Activated naive CD4-positive, alpha-beta T cell treated with anti-CD3 and anti-CD28 coated beads, Interleukin-2, amount 10 ng/mL, durations not matched to agents 7 days and 5 days (primary cell): ENCODE data around the gene NOL6.

ENCODE experiments used
- CTCF ChIA-PET: fragments of 350-600 bp; sonication (Branson Sonifier 250); formaldehyde crosslinking; loops from one replicate; lab custom pipeline; 2021; ENCODE audit warnings: antibody characterized with exemption; lab: Charles Lee
- DNase-seq: peaks from one replicate; pipeline ENCODE4 v3.0.0-alpha.2; 2020
- H3K27ac Mint-ChIP-seq: one replicate; pipeline ENCODE4 v1.8.0; 2021; ENCODE audit warnings: mild to moderate bottlenecking, moderate library complexity, mixed read lengths
- H3K27me3 Mint-ChIP-seq: one replicate; pipeline ENCODE4 v1.8.0; 2021; ENCODE audit warnings: mild to moderate bottlenecking, mixed read lengths
- H3K36me3 Mint-ChIP-seq: one replicate; pipeline ENCODE4 v1.8.0; 2021; ENCODE audit warnings: mixed read lengths
- H3K4me1 Mint-ChIP-seq: one replicate; pipeline ENCODE4 v1.8.0; 2021; ENCODE audit warnings: mixed read lengths
- H3K4me3 Mint-ChIP-seq: one replicate; pipeline ENCODE4 v1.8.0; 2021; ENCODE audit warnings: mild to moderate bottlenecking, moderate library complexity, mixed read lengths
- H3K9me3 Mint-ChIP-seq: one replicate; pipeline ENCODE4 v1.8.0; 2021; ENCODE audit warnings: mixed read lengths

The NOL6 gene

GRCh38 chr9:33442125-33442524, 31.6 kb downstream of the NOL6 start:
- CTCF ChIA-PET = interaction anchor here (0.6 to 1.3 kb wide), 2 partner anchors 11 to 25 kb away, joined by 3 read pairs; no protein-coding TSS in a partner anchor
- Mint-ChIP-seq H3K4me1 (peaks cover 87% of the 10 kb centered on the region), H3K27ac (peak overlapping the region; percentile 67), H3K36me3 (peaks cover 77% of the 10 kb centered on the region), H3K27me3 (no peaks in the 10 kb centered on the region), H3K9me3 (no peaks in the 10 kb centered on the region), H3K4me3 (no peak overlapping the region)
- DNase-seq = no peak

GRCh38 chr9:33440609-33441008, 33.1 kb downstream of the NOL6 start:
- Mint-ChIP-seq H3K27ac (peak overlapping the region; percentile 73), H3K9me3 (no peaks in the 10 kb centered on the region), H3K4me3 (no peak overlapping the region), H3K27me3 (no peaks in the 10 kb centered on the region), H3K36me3 (peaks cover 64% of the 10 kb centered on the region), H3K4me1 (peaks cover 94% of the 10 kb centered on the region)
- CTCF ChIA-PET = interaction anchor here (0.6 to 1.2 kb wide), 3 partner anchors 12 to 546 kb away, joined by 3 to 6 read pairs (median 4); no protein-coding TSS in a partner anchor
- DNase-seq = no peak

- no peak for DNase-seq
- H3K36me3 Mint-ChIP-seq = peaks cover 60% of the 10 kb centered on the region
- no peak overlapping the region for H3K27ac Mint-ChIP-seq
- no peaks in the 10 kb centered on the region for H3K9me3 Mint-ChIP-seq
- H3K4me1 Mint-ChIP-seq = peaks cover 94% of the 10 kb centered on the region
- H3K27me3 Mint-ChIP-seq = no peaks in the 10 kb centered on the region
- CTCF ChIA-PET = interaction anchor here (0.6 to 1.4 kb wide), 4 partner anchors 9 to 546 kb away, joined by 3 to 6 read pairs (median 4); no protein-coding TSS in a partner anchor
- no peak overlapping the region for H3K4me3 Mint-ChIP-seq
Observed at GRCh38 chr9:33440204-33440603, 33.5 kb downstream of the NOL6 start.

- H3K9me3 Mint-ChIP-seq = no peaks in the 10 kb centered on the region
- H3K27ac Mint-ChIP-seq = peak overlapping the region; percentile 24
- CTCF ChIA-PET = interaction anchor here (0.6 to 1.4 kb wide), 3 partner anchors 9 to 547 kb away, joined by 3 to 6 read pairs (median 4); no protein-coding TSS in a partner anchor
- no peak overlapping the region for H3K4me3 Mint-ChIP-seq
- H3K36me3 Mint-ChIP-seq = peaks cover 55% of the 10 kb centered on the region
- peaks cover 94% of the 10 kb centered on the region for H3K4me1 Mint-ChIP-seq
- H3K27me3 Mint-ChIP-seq = no peaks in the 10 kb centered on the region
- no peak for DNase-seq
Observed at GRCh38 chr9:33439731-33440130, 34.0 kb downstream of the NOL6 start.

- CTCF ChIA-PET = interaction anchor here (0.9 to 1.4 kb wide), 3 partner anchors 10 to 13 kb away, joined by 3 to 6 read pairs (median 3); no protein-coding TSS in a partner anchor
- Mint-ChIP-seq H3K9me3 (no peaks in the 10 kb centered on the region), H3K4me1 (peaks cover 90% of the 10 kb centered on the region), H3K27me3 (no peaks in the 10 kb centered on the region), H3K36me3 (peaks cover 50% of the 10 kb centered on the region), H3K4me3 (no peak overlapping the region), H3K27ac (peak overlapping the region; percentile 54)
- no peak for DNase-seq
Observed at GRCh38 chr9:33438926-33439680, 34.6 kb downstream of the NOL6 start.

- Mint-ChIP-seq H3K27me3 (no peaks in the 10 kb centered on the region), H3K4me3 (no peak overlapping the region), H3K36me3 (peaks cover 39% of the 10 kb centered on the region), H3K4me1 (peaks cover 80% of the 10 kb centered on the region), H3K9me3 (no peaks in the 10 kb centered on the region), H3K27ac (peak overlapping the region; percentile 75)
- CTCF ChIA-PET = interaction anchor here (0.9 to 2.3 kb wide), 4 partner anchors 9 to 22 kb away, joined by 3 to 10 read pairs (median 8); partner anchors contain the start of gene AQP3
- no peak for DNase-seq
Observed at GRCh38 chr9:33437898-33438297, 35.8 kb downstream of the NOL6 start.

- DNase-seq = no peak
- Mint-ChIP-seq H3K9me3 (no peaks in the 10 kb centered on the region), H3K27ac (peak overlapping the region; percentile 83), H3K27me3 (no peaks in the 10 kb centered on the region), H3K36me3 (peaks cover 33% of the 10 kb centered on the region), H3K4me1 (peaks cover 73% of the 10 kb centered on the region), H3K4me3 (peak overlapping the region; percentile 27)
- CTCF ChIA-PET = interaction anchor here (0.8 to 2.3 kb wide), 7 partner anchors 10 to 63 kb away, joined by 3 to 10 read pairs (median 5); partner anchors contain the start of gene AQP3
Observed at GRCh38 chr9:33437205-33437604, 36.5 kb downstream of the NOL6 start.

- CTCF ChIA-PET = interaction anchor here (1.0 to 2.3 kb wide), 4 partner anchors 11 to 62 kb away, joined by 4 to 7 read pairs (median 4); partner anchors contain the start of gene AQP3
- Mint-ChIP-seq H3K27me3 (no peaks in the 10 kb centered on the region), H3K4me1 (peaks cover 68% of the 10 kb centered on the region), H3K27ac (peak overlapping the region; percentile 83), H3K9me3 (no peaks in the 10 kb centered on the region), H3K36me3 (peaks cover 26% of the 10 kb centered on the region), H3K4me3 (no peak overlapping the region)
- no peak for DNase-seq
Observed at GRCh38 chr9:33436445-33436844, 37.3 kb downstream of the NOL6 start.

GRCh38 chr9:33435821-33436277, 37.9 kb downstream of the NOL6 start:
- Mint-ChIP-seq H3K4me3 (no peak overlapping the region), H3K4me1 (peaks cover 63% of the 10 kb centered on the region), H3K36me3 (peaks cover 21% of the 10 kb centered on the region), H3K9me3 (no peaks in the 10 kb centered on the region), H3K27me3 (no peaks in the 10 kb centered on the region), H3K27ac (no peak overlapping the region)
- no peak for DNase-seq
- CTCF ChIA-PET = no interaction called here

GRCh38 chr9:33434317-33435105, 39.2 kb downstream of the NOL6 start:
- H3K4me3 Mint-ChIP-seq = no peak overlapping the region
- no peak for DNase-seq
- CTCF ChIA-PET = interaction anchor here (1.1 to 1.3 kb wide), 2 partner anchors 18 to 19 kb away, joined by 3 to 4 read pairs; no protein-coding TSS in a partner anchor
- peaks cover 50% of the 10 kb centered on the region for H3K4me1 Mint-ChIP-seq
- no peaks in the 10 kb centered on the region for H3K27me3 Mint-ChIP-seq
- H3K9me3 Mint-ChIP-seq = no peaks in the 10 kb centered on the region
- H3K36me3 Mint-ChIP-seq = peaks cover 9% of the 10 kb centered on the region
- H3K27ac Mint-ChIP-seq = no peak overlapping the region

GRCh38 chr9:33433871-33434270, 39.9 kb downstream of the NOL6 start:
- no peak for DNase-seq
- Mint-ChIP-seq H3K4me3 (no peak overlapping the region), H3K27ac (no peak overlapping the region), H3K27me3 (no peaks in the 10 kb centered on the region), H3K4me1 (peaks cover 44% of the 10 kb centered on the region), H3K9me3 (no peaks in the 10 kb centered on the region), H3K36me3 (peaks cover 3% of the 10 kb centered on the region)
- CTCF ChIA-PET = interaction anchor here (1.1 to 1.3 kb wide), 3 partner anchors 18 to 32 kb away, joined by 3 to 4 read pairs (median 3); no protein-coding TSS in a partner anchor

GRCh38 chr9:33431420-33431819, 42.3 kb downstream of the NOL6 start:
- CTCF ChIA-PET = interaction anchor here (1.3 to 2.5 kb wide), 4 partner anchors 15 to 35 kb away, joined by 4 to 8 read pairs (median 6); partner anchors contain the start of gene AQP3
- no peak overlapping the region for H3K27ac Mint-ChIP-seq
- H3K36me3 Mint-ChIP-seq = no peaks in the 10 kb centered on the region
- no peak for DNase-seq
- no peaks in the 10 kb centered on the region for H3K27me3 Mint-ChIP-seq
- H3K4me3 Mint-ChIP-seq = no peak overlapping the region
- H3K4me1 Mint-ChIP-seq = peaks cover 21% of the 10 kb centered on the region
- no peaks in the 10 kb centered on the region for H3K9me3 Mint-ChIP-seq

- Mint-ChIP-seq H3K27ac (no peak overlapping the region), H3K4me3 (no peak overlapping the region), H3K9me3 (no peaks in the 10 kb centered on the region), H3K36me3 (no peaks in the 10 kb centered on the region), H3K27me3 (no peaks in the 10 kb centered on the region), H3K4me1 (peaks cover 17% of the 10 kb centered on the region)
- CTCF ChIA-PET = interaction anchor here (0.8 to 2.5 kb wide), 5 partner anchors 11 to 35 kb away, joined by 3 to 8 read pairs (median 6); partner anchors contain the start of gene AQP3
- DNase-seq = no peak
Observed at GRCh38 chr9:33430942-33431341, 42.8 kb downstream of the NOL6 start.
